Epithelial cell of proximal tubule (primary cell): ENCODE results near the gene BLCAP. TPM values are rescaled to one million over a fixed set of nuclear protein-coding genes. Genes with fewer than 3 reads are reported as not detected.

Experiments
- DNase-seq: peaks from one replicate; pipeline ENCODE4 v3.0.0-alpha.2; 2011; ENCODE audit warnings: low read depth
- H3K4me3 ChIP-seq: 2 replicates; pipeline ENCODE4 v1.5.1; 2011; ENCODE audit warnings: low read depth, mild to moderate bottlenecking, low read length
- total RNA-seq: library from RNA; depleted of rRNA; stranded (reverse); fragments of >200 nt; gene quantifications from 2 replicates; pipeline ENCODE4 v1.2.3, GENCODE V29; 2015
- TF ChIP-seq, protein P1 (sequence below): conservative IDR thresholded peaks from 2 replicates; pipeline ENCODE4 v1.5.1; 2012; ENCODE audit warnings: low read depth, mild to moderate bottlenecking, low read length

The BLCAP gene
- total RNA-seq, 1 donor from 2014 or later, result 25.3 TPM

GRCh38 chr20:37523911-37524700 is 3.6 kb downstream of the BLCAP start:
- TF ChIP-seq, protein P1, sequence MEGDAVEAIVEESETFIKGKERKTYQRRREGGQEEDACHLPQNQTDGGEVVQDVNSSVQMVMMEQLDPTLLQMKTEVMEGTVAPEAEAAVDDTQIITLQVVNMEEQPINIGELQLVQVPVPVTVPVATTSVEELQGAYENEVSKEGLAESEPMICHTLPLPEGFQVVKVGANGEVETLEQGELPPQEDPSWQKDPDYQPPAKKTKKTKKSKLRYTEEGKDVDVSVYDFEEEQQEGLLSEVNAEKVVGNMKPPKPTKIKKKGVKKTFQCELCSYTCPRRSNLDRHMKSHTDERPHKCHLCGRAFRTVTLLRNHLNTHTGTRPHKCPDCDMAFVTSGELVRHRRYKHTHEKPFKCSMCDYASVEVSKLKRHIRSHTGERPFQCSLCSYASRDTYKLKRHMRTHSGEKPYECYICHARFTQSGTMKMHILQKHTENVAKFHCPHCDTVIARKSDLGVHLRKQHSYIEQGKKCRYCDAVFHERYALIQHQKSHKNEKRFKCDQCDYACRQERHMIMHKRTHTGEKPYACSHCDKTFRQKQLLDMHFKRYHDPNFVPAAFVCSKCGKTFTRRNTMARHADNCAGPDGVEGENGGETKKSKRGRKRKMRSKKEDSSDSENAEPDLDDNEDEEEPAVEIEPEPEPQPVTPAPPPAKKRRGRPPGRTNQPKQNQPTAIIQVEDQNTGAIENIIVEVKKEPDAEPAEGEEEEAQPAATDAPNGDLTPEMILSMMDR, result no peak
- no peak for DNase-seq
- no peak overlapping the region for H3K4me3 ChIP-seq

- no peak overlapping the region for H3K4me3 ChIP-seq
- TF ChIP-seq, protein P1, result no peak
- DNase-seq, result no peak
Measured at GRCh38 chr20:37523012-37523391, 4.7 kb downstream of the BLCAP start.

- H3K4me3 ChIP-seq, result no peak overlapping the region
- no peak for DNase-seq
- TF ChIP-seq, protein P1, result no peak
Measured at GRCh38 chr20:37522260-37523011, 5.2 kb downstream of the BLCAP start.

GRCh38 chr20:37521061-37521771 is 6.5 kb downstream of the BLCAP start, which contains the start of gene NNAT:
TSS of gene NNAT (plus strand) at chr20:37521250. CDS start at chr20:37521332, 82 bp downstream.
- DNase-seq, result no peak
- no peak within 1 kb of the TSS for H3K4me3 ChIP-seq
- TF ChIP-seq, protein P1, result no peak

- H3K4me3 ChIP-seq, result no peak overlapping the region
- no peak for DNase-seq
- TF ChIP-seq, protein P1, result no peak
Measured at GRCh38 chr20:37520419-37520955, 7.2 kb downstream of the BLCAP start.

DNA sequence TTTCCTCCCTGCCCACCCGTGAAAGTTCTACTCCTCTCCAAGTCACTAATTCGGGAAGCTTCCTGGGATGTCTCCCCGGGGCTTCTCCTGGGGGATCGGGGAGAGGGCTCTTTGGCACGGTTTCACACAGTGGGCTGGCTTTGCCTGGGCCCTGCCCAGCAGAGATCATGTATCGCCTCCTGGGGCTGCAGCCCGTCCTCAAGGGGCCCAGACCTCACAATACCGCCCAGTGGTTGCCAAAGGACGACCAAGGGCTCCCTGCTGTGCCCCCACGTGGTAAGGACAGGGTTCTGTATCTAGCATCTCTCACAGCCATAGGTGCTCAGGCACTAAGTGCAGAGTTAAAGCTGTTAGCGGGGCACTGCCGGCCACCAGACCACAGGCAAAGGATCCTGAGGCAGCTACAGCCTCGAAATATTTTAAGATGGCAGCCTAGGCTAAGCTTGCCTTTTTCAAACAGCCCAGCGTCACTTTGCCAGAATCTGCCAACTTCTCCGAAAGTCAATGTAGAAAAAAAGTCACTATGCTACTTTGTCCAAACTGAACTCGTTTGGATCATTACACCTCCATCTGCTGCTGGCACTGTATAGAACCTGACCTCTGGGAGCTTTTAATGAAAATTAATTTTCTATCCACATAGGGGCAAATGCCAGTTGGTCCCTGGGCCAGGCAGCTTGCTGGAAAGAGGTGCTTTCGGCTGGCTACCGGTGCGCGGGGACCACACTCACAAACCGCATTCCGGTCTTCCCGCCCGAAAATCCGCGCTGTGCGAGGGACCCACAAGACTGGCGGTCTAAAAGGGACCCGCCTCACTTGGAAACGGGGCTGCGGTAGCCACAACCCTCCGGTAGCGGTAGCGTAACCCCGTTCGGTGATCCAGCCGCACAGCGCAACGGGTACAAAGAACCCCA is 7.9 kb downstream of the BLCAP start:
- H3K4me3 ChIP-seq, result no peak overlapping the region
- no peak for DNase-seq
- TF ChIP-seq, protein P1, result no peak
